ENCODE measurements around the gene ZER1.

ZER1 gene

GRCh38 chr9:128809831-128810230 lies 38.1 kb upstream of the ZER1 start:
- no peak for TF ChIP-seq ISL1 (CRISPR knock-in tag; IDR thresholded peaks at IDR 0.05)
- TF ChIP-seq ZFP3 (CRISPR knock-in tag; IDR thresholded peaks at IDR 0.05): no peak
- ATAC-seq: no peak; the same call in 1 of the 3 replicates

- ATAC-seq: no peak
- TF ChIP-seq ZFP30 (CRISPR knock-in tag; IDR thresholded peaks at IDR 0.05) (no peak), PPARA (CRISPR knock-in tag; IDR thresholded peaks at IDR 0.05; ENCODE audit: borderline replicate concordance) (no peak), RARB (CRISPR knock-in tag; IDR thresholded peaks at IDR 0.05) (no peak), TCF4 (CRISPR knock-in tag; IDR thresholded peaks at IDR 0.05; ENCODE audit: borderline replicate concordance) (no peak), ZFP3 (CRISPR knock-in tag; IDR thresholded peaks at IDR 0.05) (no peak), ZNF8 (CRISPR knock-in tag; IDR thresholded peaks at IDR 0.05) (no peak), ISL1 (CRISPR knock-in tag; IDR thresholded peaks at IDR 0.05) (no peak), ZNF565 (CRISPR knock-in tag; conservative IDR thresholded peaks at IDR 0.05; ENCODE audit: low read depth) (no peak), OSR1 (CRISPR knock-in tag; IDR thresholded peaks at IDR 0.05) (no peak), SNAI2 (CRISPR knock-in tag; IDR thresholded peaks at IDR 0.05) (no peak), TOX (CRISPR knock-in tag; IDR thresholded peaks at IDR 0.05; ENCODE audit: borderline replicate concordance) (no peak), ZC3H10 (CRISPR knock-in tag; IDR thresholded peaks at IDR 0.05) (no peak)
- TF ChIP-seq, protein P1, sequence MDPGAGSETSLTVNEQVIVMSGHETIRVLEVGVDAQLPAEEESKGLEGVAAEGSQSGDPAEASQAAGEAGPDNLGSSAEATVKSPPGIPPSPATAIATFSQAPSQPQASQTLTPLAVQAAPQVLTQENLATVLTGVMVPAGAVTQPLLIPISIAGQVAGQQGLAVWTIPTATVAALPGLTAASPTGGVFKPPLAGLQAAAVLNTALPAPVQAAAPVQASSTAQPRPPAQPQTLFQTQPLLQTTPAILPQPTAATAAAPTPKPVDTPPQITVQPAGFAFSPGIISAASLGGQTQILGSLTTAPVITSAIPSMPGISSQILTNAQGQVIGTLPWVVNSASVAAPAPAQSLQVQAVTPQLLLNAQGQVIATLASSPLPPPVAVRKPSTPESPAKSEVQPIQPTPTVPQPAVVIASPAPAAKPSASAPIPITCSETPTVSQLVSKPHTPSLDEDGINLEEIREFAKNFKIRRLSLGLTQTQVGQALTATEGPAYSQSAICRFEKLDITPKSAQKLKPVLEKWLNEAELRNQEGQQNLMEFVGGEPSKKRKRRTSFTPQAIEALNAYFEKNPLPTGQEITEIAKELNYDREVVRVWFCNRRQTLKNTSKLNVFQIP (CRISPR knock-in tag; IDR thresholded peaks at IDR 0.05; ENCODE audit: borderline replicate concordance, low read depth): no peak
- TF ChIP-seq, protein P2, sequence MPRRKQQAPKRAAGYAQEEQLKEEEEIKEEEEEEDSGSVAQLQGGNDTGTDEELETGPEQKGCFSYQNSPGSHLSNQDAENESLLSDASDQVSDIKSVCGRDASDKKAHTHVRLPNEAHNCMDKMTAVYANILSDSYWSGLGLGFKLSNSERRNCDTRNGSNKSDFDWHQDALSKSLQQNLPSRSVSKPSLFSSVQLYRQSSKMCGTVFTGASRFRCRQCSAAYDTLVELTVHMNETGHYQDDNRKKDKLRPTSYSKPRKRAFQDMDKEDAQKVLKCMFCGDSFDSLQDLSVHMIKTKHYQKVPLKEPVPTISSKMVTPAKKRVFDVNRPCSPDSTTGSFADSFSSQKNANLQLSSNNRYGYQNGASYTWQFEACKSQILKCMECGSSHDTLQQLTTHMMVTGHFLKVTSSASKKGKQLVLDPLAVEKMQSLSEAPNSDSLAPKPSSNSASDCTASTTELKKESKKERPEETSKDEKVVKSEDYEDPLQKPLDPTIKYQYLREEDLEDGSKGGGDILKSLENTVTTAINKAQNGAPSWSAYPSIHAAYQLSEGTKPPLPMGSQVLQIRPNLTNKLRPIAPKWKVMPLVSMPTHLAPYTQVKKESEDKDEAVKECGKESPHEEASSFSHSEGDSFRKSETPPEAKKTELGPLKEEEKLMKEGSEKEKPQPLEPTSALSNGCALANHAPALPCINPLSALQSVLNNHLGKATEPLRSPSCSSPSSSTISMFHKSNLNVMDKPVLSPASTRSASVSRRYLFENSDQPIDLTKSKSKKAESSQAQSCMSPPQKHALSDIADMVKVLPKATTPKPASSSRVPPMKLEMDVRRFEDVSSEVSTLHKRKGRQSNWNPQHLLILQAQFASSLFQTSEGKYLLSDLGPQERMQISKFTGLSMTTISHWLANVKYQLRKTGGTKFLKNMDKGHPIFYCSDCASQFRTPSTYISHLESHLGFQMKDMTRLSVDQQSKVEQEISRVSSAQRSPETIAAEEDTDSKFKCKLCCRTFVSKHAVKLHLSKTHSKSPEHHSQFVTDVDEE (CRISPR knock-in tag; IDR thresholded peaks at IDR 0.05): no peak
These were observed 37.4 kb upstream of the ZER1 start for GRCh38 chr9:128809036-128809599.

DNA sequence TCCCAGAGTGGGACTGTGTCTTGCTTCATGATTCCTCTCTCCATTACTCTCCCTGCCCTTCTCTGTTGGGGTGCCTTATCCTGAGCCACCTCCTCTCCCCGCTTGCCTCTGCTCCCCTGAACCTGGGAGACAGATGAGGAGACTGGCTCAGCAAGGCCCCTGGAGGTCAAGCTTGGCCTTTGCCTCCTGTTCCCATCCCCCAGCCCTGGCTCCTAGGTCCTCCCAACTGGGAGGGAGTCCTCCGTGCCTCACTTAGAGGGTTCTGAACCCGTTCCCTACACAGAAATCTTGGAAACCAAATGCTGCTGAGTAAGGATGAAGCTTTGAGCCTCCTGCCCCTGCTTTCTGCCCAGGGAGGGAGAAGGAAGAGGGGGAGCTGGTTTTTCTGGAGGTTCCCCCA lies 36.8 kb upstream of the ZER1 start:
- TF ChIP-seq ESRRG (CRISPR knock-in tag; IDR thresholded peaks at IDR 0.05) (no peak), ZNF70 (CRISPR knock-in tag; IDR thresholded peaks at IDR 0.05) (no peak), ARNTL (CRISPR knock-in tag; IDR thresholded peaks at IDR 0.05; ENCODE audit: borderline replicate concordance, low read depth) (no peak), ZNF565 (CRISPR knock-in tag; conservative IDR thresholded peaks at IDR 0.05; ENCODE audit: low read depth) (no peak), BACH2 (CRISPR knock-in tag; IDR thresholded peaks at IDR 0.05; ENCODE audit: borderline replicate concordance) (no peak)
- TF ChIP-seq, protein P3, sequence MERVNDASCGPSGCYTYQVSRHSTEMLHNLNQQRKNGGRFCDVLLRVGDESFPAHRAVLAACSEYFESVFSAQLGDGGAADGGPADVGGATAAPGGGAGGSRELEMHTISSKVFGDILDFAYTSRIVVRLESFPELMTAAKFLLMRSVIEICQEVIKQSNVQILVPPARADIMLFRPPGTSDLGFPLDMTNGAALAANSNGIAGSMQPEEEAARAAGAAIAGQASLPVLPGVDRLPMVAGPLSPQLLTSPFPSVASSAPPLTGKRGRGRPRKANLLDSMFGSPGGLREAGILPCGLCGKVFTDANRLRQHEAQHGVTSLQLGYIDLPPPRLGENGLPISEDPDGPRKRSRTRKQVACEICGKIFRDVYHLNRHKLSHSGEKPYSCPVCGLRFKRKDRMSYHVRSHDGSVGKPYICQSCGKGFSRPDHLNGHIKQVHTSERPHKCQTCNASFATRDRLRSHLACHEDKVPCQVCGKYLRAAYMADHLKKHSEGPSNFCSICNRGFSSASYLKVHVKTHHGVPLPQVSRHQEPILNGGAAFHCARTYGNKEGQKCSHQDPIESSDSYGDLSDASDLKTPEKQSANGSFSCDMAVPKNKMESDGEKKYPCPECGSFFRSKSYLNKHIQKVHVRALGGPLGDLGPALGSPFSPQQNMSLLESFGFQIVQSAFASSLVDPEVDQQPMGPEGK (CRISPR knock-in tag; IDR thresholded peaks at IDR 0.05; ENCODE audit: borderline replicate concordance): no peak
- TF ChIP-seq, protein P2 (CRISPR knock-in tag; IDR thresholded peaks at IDR 0.05): no peak
- TF ChIP-seq, protein P1 (CRISPR knock-in tag; IDR thresholded peaks at IDR 0.05; ENCODE audit: borderline replicate concordance, low read depth): no peak
- ATAC-seq: no peak
